Subcutaneous abdominal adipose tissue (tissue), 5 donors: Measurements from ENCODE around the gene CYP2W1.

Source experiments
- H3K27ac ChIP-seq: one replicate; pipeline ENCODE4 v1.7.0; 2013; ENCODE audit warnings: low read depth, mild to moderate bottlenecking, inconsistent platforms, low read length, moderate library complexity
- H3K27me3 ChIP-seq, 5 donors: one replicate each; pipeline ENCODE4 v1.7.0; 2013; ENCODE audit warnings: low read length in 5 of 5, inconsistent platforms in 1 of 5; ENCODE audit not compliant: control insufficient read depth in 5 of 5, insufficient read depth in 4 of 5
- H3K36me3 ChIP-seq, 5 donors: one replicate each; pipeline ENCODE4 v1.7.0; 2013; ENCODE audit warnings: low read length in 5 of 5; ENCODE audit not compliant: control insufficient read depth in 5 of 5, insufficient read depth in 5 of 5
- H3K4me1 ChIP-seq, 5 donors: one replicate each; pipeline ENCODE4 v1.7.0; 2013; ENCODE audit warnings: low read length in 5 of 5, mild to moderate bottlenecking in 3 of 5, moderate library complexity in 1 of 5; ENCODE audit not compliant: control insufficient read depth in 5 of 5, insufficient read depth in 5 of 5
- H3K4me3 ChIP-seq, 5 donors: one replicate each; pipeline ENCODE4 v1.7.0; 2013; ENCODE audit warnings: low read length in 5 of 5, low read depth in 1 of 5
- H3K9ac ChIP-seq, 5 donors: one replicate each; pipeline ENCODE4 v1.7.0; 2013; ENCODE audit warnings: low read length in 5 of 5, mild to moderate bottlenecking in 4 of 5, moderate library complexity in 3 of 5
- H3K9me3 ChIP-seq, 5 donors: one replicate each; pipeline ENCODE4 v1.7.0; 2013; ENCODE audit warnings: low read length in 5 of 5; ENCODE audit not compliant: control insufficient read depth in 5 of 5
- donor health status: healthy.
- donor health status: healthy.
- donor health status: healthy.
- donor health status: healthy.
- donor health status: healthy.

CYP2W1 gene

DNA sequence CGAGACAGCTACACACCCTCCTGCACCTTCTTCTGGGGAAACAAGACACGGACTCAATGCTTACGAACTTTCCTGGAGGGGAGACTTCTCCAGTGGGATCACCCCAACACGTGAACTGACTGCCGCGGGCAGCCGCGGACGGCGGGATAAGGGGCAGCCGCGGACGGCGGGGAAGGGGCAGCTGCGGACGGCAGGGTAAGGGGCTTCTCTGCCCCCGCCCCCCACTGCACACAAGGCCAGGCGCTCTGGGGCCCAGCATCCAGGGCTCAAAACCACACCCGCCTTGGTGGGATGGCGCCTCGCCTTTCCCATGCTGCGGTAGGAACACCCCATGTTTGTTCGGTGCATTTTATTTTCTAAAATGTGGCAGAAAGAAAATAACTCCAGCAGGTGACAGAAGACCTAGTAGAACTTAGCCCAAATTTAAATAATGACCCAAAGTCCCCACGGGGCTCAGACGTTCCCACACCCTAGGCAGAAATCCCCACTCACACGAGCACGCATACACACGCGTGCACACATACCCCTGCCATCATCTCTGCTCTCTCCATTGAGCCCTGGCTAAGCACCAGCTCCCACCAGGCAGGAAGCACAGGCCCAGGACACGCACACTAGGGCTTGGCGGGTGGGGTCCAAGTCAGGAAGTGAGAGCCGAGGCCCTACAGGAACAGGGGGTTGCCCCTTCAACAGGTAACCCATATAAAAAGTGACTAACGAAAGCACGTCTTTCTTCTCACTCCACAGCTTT, 34.8 kb downstream of the CYP2W1 start:
- Histone ChIP-seq H3K9ac (no peak overlapping the region), H3K27ac (no peak overlapping the region), H3K27me3 (no peaks in the 10 kb centered on the region), H3K4me3 (no peak overlapping the region), H3K4me1 (peaks cover 0 to 10% (median 0%) of the 10 kb centered on the region in 5 donors), H3K36me3 (peaks cover 0 to 38% (median 9%) of the 10 kb centered on the region in 5 donors), H3K9me3 (no peaks in the 10 kb centered on the region)

DNA sequence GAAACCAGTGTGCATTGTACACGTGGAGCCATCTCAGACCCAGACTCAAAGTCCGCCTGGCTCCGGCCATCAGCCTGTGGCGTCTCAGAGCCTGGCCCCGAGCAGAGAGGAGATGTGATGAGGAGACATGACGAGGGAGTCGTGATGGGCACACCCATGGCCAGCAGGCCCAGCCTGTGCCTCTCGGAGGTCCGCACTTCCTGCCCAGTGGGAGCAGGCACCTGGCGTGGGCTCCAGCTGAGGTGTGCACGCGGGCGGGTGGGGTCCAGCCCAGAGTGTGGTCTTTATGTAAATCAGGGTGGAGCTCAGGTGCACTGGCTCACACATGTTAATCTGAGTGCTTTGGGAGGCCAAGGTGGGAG, 35.3 kb downstream of the CYP2W1 start:
- peaks cover 0 to 39% (median 11%) of the 10 kb centered on the region in 5 donors for H3K36me3 ChIP-seq
- H3K4me3 ChIP-seq: no peak overlapping the region
- no peaks in the 10 kb centered on the region for H3K9me3 ChIP-seq
- peaks cover 0 to 10% (median 0%) of the 10 kb centered on the region in 5 donors for H3K4me1 ChIP-seq
- H3K9ac ChIP-seq: no peak overlapping the region
- H3K27ac ChIP-seq: no peak overlapping the region
- H3K27me3 ChIP-seq: no peaks in the 10 kb centered on the region

DNA sequence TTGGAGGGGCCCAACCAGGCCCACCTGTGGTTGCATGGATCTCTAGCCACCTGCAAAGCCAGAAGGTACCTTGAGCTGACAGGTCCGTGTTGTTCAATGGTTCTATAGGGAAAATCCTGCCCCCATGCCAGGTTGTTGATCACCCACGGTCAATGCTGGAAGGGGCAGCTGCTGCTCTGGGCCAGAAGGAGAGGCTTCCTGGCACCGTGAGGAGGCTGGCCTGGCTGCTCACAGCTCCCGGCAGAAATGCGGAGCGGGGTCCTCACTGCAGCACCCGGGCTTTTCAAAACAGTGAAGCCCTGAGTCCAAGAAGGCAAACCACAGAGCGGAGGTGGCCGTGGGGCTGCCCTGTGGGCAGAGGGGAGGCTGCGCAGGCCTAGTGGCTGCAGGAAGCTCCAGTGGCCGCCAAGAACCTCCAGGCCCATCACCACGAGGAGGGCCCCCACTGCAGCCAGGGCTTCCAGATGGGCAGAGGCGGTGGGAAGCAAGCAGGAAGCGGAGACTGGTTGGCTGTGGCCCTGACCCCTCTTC, 36.3 kb downstream of the CYP2W1 start:
- peaks cover 0 to 39% (median 11%) of the 10 kb centered on the region in 5 donors for H3K36me3 ChIP-seq
- H3K4me3 ChIP-seq: no peak overlapping the region
- peaks cover 0 to 10% (median 0%) of the 10 kb centered on the region in 5 donors for H3K4me1 ChIP-seq
- no peaks in the 10 kb centered on the region for H3K27me3 ChIP-seq
- H3K9ac ChIP-seq: no peak overlapping the region
- H3K9me3 ChIP-seq: no peaks in the 10 kb centered on the region
- H3K27ac ChIP-seq: no peak overlapping the region

DNA sequence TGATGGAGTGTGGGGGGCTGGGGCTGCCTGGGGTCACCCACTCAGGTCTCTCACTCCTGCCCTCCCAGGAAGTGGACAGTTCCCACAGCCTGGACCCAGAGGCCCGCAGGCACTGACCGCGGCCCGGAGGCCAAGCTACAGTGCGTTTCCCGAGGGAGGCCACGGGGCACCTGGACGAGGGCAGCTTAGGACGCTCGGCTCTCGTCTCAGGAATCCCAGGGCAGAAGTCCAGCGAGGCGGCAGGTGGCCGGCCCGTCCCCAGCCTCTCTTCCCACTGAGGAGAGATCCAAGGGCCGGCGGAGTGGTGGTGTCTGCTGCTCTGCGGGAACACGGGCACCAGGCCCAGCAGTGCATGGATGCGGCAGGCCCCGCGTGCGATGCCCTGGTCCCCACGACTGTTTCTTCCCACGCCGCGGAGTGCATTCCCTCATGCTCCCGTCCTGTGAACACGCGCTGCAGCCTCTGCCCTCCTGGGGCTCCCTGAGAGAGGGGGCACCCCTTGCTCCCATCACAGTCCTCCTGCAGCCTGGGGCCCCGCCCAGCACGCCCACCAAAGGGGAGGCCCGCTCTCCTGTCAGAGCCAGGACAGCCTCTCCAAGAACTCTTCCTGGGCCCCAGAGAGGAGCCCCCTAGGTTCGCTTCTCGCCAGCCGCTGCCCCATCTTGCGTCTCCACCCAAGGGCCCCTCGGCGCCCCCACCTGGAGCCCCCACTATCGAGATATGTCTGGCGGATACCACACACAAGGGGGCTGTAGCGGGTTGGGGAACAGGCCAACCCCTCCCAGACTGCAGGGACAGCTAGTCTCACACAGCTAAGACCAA, 37.0 kb downstream of the CYP2W1 start:
- peaks cover 0 to 42% (median 11%) of the 10 kb centered on the region in 5 donors for H3K36me3 ChIP-seq
- H3K27me3 ChIP-seq: no peaks in the 10 kb centered on the region
- no peak overlapping the region for H3K27ac ChIP-seq
- no peak overlapping the region for H3K9ac ChIP-seq
- H3K4me3 ChIP-seq: no peak overlapping the region
- H3K9me3 ChIP-seq: no peaks in the 10 kb centered on the region
- H3K4me1 ChIP-seq: peaks cover 0 to 10% (median 0%) of the 10 kb centered on the region in 5 donors

DNA sequence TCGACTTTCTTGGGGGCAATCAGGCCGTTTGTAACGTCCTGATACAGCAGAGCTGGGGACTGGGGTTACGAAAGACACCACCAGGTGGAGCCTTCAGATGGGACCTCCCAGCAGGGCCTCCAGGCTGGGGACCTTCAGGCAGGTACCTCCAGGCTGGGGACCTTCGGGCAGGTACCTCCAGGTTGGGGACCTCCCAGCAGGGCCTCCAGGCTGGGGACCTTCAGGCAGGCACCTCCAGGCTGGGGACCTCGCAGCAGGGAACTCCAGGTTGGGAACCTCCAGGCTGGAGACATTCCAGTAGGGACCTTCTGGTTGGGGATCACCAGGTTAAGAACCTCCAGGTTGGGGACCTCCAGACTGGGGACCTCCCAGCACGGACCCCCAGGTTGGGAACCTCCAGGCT, 37.9 kb downstream of the CYP2W1 start:
- H3K9me3 ChIP-seq: no peaks in the 10 kb centered on the region
- H3K4me3 ChIP-seq: no peak overlapping the region
- H3K36me3 ChIP-seq: peaks cover 0 to 50% (median 18%) of the 10 kb centered on the region in 5 donors
- no peak overlapping the region for H3K9ac ChIP-seq
- no peak overlapping the region for H3K27ac ChIP-seq
- H3K27me3 ChIP-seq: no peaks in the 10 kb centered on the region
- peaks cover 0 to 5% (median 0%) of the 10 kb centered on the region in 5 donors for H3K4me1 ChIP-seq

DNA sequence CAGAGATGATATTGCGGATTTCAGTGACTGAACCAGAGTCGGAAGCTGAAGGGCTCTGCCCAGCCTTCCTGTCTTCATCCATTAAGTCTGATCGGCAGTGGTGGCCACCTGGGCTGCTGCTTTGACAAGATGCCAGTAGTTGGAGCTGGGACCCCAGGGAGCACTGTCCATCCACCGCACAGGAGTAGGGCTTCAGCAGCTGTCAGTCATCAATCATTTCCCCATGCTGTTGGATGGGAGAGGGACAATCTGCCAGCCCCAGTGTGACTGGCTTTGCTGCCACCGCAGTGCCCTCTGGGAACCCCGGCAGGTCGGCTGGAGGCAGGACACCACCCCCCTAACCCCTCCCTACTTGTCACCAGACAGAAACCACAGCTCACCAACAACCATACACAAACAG, 38.4 kb downstream of the CYP2W1 start:
- peaks cover 0 to 55% (median 22%) of the 10 kb centered on the region in 5 donors for H3K36me3 ChIP-seq
- H3K27ac ChIP-seq: no peak overlapping the region

DNA sequence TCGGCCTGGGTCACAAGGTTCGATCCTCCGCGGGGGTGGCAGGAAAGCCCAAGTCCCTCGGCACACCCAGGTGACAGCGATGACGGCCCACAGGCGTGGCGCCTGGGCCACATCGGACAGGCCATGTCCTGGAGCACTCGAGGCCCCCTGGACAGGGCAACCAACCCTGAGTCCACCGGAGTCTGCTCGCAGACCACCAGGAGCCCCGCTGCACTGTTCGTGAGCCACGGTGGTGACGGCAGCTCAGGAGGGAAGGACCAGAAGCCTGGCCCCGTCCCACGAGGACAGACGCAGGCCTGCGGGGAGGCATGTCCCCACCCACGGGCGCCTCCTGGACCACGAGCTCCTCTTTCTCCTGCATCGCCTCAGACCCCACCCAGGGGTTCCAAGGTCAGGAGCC, 39.0 kb downstream of the CYP2W1 start:
- Histone ChIP-seq H3K36me3 (peaks cover 0 to 54% (median 24%) of the 10 kb centered on the region in 5 donors), H3K27me3 (no peaks in the 10 kb centered on the region), H3K9me3 (no peaks in the 10 kb centered on the region), H3K9ac (no peak overlapping the region), H3K4me1 (peaks cover 0 to 4% (median under 1%) of the 10 kb centered on the region in 5 donors), H3K27ac (no peak overlapping the region), H3K4me3 (no peak overlapping the region)

More for the DNA sequence above, 38.4 kb downstream of the CYP2W1 start:
- Histone ChIP-seq H3K9me3 (no peaks in the 10 kb centered on the region), H3K4me1 (peaks cover 0 to 2% (median 0%) of the 10 kb centered on the region in 5 donors), H3K9ac (no peak overlapping the region), H3K27me3 (no peaks in the 10 kb centered on the region), H3K4me3 (no peak overlapping the region)

DNA sequence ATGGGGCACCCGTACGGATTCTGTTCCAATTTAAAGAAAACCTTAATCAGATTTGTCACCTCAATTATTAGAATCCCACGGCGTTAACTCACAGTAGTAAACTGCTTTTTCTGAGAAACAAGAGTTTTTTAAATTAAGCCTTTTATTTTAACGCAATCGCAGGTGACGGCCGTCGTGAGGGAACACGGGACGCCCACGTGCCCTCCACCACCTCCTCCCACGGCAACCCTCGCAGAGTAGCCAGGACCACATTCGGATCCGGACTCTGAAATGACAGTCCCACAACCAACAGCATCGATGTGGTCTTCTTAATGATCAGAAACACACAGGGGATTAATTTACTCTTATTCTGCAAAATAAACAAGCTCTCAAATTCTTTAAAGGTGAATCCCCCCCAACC, 39.4 kb downstream of the CYP2W1 start:
- Histone ChIP-seq H3K9ac (no peak overlapping the region), H3K4me1 (peaks cover 0 to 8% (median 5%) of the 10 kb centered on the region in 5 donors), H3K27me3 (no peaks in the 10 kb centered on the region), H3K9me3 (no peaks in the 10 kb centered on the region), H3K27ac (no peak overlapping the region), H3K4me3 (no peak overlapping the region), H3K36me3 (peaks cover 0 to 50% (median 24%) of the 10 kb centered on the region in 5 donors)

- Histone ChIP-seq H3K9me3 (no peaks in the 10 kb centered on the region), H3K9ac (no peak overlapping the region), H3K4me3 (no peak overlapping the region), H3K4me1 (peaks cover 0 to 14% (median 9%) of the 10 kb centered on the region in 5 donors), H3K27me3 (no peaks in the 10 kb centered on the region), H3K36me3 (peaks cover 0 to 49% (median 24%) of the 10 kb centered on the region in 5 donors), H3K27ac (no peak overlapping the region)
These were observed 40.0 kb downstream of the CYP2W1 start for GRCh38 chr7:1022801-1023465.
